HL-60/S4 (cell line): ENCODE data around the gene PAPSS2.

Experiments
- in situ Hi-C: fragments of 300-500 bp; cut with MboI; formaldehyde crosslinking; loops from 2 replicates; pipeline ENCODE4 v1.14.3; 2022; ENCODE audit warnings: low sequenced_read_pairs

The PAPSS2 gene

DNA sequence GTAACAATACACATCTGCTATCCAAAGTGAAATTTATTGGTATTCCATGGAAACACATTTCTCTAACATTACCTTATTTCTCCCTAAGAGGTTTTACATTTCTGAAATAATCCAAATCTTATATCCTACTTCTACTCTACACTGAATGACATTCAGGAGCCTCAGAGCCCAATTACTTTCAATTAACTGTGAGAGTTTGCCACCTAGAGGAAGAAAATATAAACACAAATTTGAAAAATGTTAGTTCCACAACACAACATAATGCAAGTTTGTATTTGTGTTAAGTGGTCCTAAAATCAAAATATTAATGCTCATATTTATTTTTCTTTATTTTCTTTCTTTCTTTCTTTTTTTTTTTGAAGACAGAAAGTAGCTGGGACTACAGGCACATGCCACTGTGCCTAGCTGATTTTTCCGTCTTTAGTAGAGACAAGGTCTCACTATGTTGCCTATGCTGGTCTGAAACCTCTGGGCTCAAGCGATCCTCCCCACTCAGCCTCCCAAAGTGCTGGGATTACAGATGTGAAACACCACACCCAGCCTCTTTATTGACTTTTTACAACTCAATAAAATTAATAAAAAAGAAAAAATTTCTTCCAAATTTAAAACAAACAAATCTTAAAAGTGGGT, 112.3 kb downstream of the PAPSS2 start:
- in situ Hi-C loops: no loop called here

DNA sequence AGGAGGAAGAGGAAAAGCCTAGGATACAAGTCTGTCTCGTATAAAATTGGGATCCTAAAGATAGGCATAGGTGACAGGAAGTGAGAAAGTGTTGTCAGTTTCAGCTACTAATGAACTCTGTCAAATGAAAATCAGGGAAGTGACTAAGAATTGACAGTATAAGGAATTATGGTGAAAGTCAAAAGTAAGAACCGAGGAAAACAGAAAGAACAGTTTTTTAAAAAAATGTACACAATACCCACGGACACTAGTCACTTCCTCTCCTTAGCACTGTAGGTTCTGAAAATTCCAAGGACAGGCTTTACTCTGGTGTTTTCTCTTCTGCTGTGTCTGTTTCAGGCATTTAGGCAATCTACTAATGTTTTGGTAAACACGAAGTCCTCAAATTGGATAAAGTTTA, 116.1 kb downstream of the PAPSS2 start:
- in situ Hi-C loops: no loop called here

DNA sequence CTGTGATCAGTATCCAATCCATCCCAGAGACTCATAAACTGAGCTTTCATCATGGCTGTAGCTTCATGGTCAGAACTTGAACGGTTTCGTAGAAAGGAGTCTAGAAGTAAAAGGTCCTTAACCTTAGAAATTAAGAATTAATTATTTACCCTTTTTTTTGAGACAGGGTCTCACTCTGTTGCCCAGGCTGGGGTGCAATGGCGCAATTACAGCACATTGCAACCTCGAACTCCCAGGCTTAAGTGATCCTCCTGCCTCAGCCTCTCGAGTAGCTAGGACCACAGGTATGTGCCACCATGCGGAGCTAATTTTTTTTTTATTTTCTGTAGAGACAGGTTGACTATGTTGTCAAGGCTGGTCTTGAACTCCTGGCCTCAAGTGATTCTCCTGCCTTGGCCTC, 116.7 kb downstream of the PAPSS2 start:
- in situ Hi-C loops: no loop called here

DNA sequence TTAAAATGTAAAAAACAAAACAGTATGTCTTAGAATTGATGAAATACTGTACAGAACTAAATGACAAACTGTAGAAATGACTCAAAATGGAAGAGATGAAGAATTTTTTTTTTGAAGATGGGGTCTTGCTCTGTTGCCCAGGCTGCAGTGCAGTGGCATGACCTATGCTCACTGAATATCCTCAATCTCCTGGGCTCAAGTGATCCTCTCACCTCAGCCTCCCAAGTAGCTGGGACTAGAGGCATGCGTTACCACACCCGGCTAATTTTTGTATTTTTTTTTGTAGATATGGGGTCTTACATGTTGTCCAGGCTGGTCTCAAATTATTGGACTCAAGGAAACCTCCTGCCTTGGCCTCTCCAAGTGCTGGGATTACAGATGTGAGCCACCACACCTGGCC, 121.9 kb downstream of the PAPSS2 start:
- in situ Hi-C loops: no loop called here

DNA sequence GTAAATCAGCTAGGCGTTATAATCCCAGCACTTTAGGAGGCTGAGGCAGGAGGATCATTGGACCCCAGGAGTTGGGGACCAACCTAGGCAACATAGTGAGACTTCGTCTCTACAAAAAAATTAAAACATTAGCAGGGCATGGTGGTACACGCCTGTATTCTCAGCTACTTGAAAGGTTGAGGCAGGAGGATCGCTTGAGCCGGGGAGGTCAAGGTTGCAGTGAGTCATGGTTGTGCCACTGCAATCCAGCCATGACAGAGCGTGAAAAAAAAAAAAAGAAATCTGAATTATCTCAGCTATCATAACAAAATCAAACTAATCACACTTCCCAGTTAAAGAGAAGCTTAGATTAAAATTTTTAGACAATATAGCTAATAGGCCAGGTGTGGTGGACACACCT, 123.0 kb downstream of the PAPSS2 start:
- in situ Hi-C loops: no loop called here

DNA sequence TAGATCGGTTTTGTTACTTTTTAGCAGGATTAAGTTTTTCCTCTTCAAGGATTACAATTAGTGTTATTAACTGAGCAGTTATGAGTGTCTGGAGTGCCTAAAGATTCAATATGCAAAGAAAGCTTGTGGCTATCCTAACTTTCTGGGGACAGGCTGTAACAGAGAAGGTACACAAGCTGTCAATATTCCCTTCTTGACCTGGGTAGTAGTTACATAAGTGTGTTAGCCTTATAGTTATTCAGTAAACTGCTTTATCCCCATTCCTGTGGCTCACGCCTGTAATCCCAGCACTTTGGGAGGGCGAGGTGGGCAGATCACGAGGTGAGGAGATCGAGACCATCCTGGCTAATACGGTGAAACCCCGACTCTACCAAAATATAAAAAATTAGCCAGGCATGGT, 126.7 kb downstream of the PAPSS2 start:
- in situ Hi-C loops: no loop called here

DNA sequence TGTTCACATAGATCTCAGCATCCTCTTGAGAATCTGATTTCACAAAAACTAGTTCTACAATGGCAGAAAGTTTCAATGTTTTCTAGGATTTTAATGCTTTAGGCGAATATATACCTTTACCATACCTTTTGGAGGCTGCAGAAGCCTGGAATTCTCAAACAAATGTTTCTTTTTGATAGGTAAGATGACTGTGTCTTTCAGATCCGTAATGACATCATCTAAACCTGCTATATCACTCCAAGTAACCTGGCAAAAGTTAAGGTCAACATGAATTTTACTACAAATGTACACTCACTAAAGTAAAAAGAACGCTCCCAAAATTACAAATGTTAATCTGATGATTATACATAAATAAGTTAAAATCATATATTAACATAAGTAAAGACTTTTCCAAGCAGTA, 130.5 kb downstream of the PAPSS2 start:
- in situ Hi-C loops: no loop called here

DNA sequence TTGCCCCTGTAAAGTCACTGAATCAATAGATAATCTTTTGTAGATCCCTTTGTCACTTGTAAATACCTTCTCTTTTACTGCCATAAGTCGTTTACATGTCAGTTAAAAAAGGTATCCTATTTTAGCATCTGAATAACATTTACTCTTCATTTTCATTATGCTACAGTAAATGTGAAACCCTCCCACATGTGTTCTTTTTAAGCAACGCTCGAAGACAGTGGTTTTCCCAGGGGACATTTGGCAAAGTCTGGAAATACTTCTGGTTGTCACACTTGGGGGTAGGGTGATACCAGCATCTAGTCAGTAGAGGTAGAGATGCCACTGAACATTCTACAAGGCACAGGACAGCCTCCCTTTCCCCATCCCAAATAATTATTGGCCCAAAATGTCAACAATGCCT, 134.6 kb downstream of the PAPSS2 start:
- in situ Hi-C loops: no loop called here
